Fibroblast of lung (primary cell): Measurements from ENCODE around the gene AKR1C3. TPM values are rescaled to one million over a fixed set of nuclear protein-coding genes. Genes with fewer than 3 reads are reported as not detected.
"Not testable (repeated sequence)": the region's sequence is repeated elsewhere in the genome, so short reads cannot be mapped to it uniquely, and the experiment has no call there.

Experiments used
- DNase-seq, 2 donors: peaks; one replicate each; pipeline versions ENCODE4 v3.0.0 to v3.0.0-alpha.2; 2010; ENCODE audit warnings: low read depth in 2 of 2
- H2AFZ ChIP-seq: 2 replicates; pipeline ENCODE4 v1.5.1; 2012; ENCODE audit warnings: low read length, control low read depth, inconsistent platforms
- H3K27ac ChIP-seq: 2 replicates; pipeline ENCODE4 v1.5.1; 2011; ENCODE audit warnings: low read length, control low read depth; ENCODE audit not compliant: insufficient read depth
- H3K27me3 ChIP-seq: 2 replicates; pipeline ENCODE4 v1.5.1; 2011; ENCODE audit warnings: mild to moderate bottlenecking, low read length; ENCODE audit not compliant: control insufficient read depth, insufficient read depth
- H3K36me3 ChIP-seq: 2 replicates; pipeline ENCODE4 v1.5.1; 2011; ENCODE audit warnings: low read length; ENCODE audit not compliant: control insufficient read depth, insufficient read depth
- H3K4me1 ChIP-seq: 2 replicates; pipeline ENCODE4 v1.5.1; 2011; ENCODE audit warnings: low read length; ENCODE audit not compliant: control insufficient read depth, insufficient read depth; ENCODE audit errors: extremely low read depth
- H3K4me2 ChIP-seq: 2 replicates; pipeline ENCODE4 v1.5.1; 2011; ENCODE audit warnings: low read length, control low read depth; ENCODE audit not compliant: insufficient read depth; ENCODE audit errors: extremely low read depth
- H3K4me3 ChIP-seq, 4 experiments: fragments of 200-600 bp in 1 of 4; sonication (generic) in 1 of 4; replicated peaks in 1 of 4; 2 replicates each; pipeline ENCODE4 v1.5.1; 2011 to 2016; ENCODE audit warnings: low read length in 4 of 4, low read depth in 3 of 4, mild to moderate bottlenecking in 3 of 4, control low read depth in 2 of 4, inconsistent platforms in 1 of 4, mixed read lengths in 1 of 4; ENCODE audit not compliant: insufficient read depth in 1 of 4; ENCODE audit errors: control extremely low read depth in 1 of 4
- H3K79me2 ChIP-seq: 2 replicates; pipeline ENCODE4 v1.5.1; 2012; ENCODE audit warnings: mild to moderate bottlenecking, low read length, inconsistent platforms; ENCODE audit not compliant: control insufficient read depth, insufficient read depth
- H3K9ac ChIP-seq: 2 replicates; pipeline ENCODE4 v1.5.1; 2011; ENCODE audit warnings: mild to moderate bottlenecking, low read length, control low read depth; ENCODE audit not compliant: insufficient read depth
- H3K9me3 ChIP-seq: 2 replicates; pipeline ENCODE4 v1.5.1; 2012; ENCODE audit warnings: low read depth, low read length; ENCODE audit not compliant: control insufficient read depth, insufficient read depth
- H4K20me1 ChIP-seq: 2 replicates; pipeline ENCODE4 v1.5.1; 2011; ENCODE audit warnings: low read length; ENCODE audit not compliant: control insufficient read depth, insufficient read depth; ENCODE audit errors: extremely low read depth
- CTCF ChIP-seq, 2 donors: IDR thresholded peaks in 1 of 2; conservative IDR thresholded peaks in 1 of 2; 1 replicate in 1 of 2; 2 replicates in 1 of 2; pipeline ENCODE4 v1.5.1; 2011 to 2012; ENCODE audit warnings: low read length in 2 of 2, control low read depth in 1 of 2, inconsistent platforms in 1 of 2, low read depth in 1 of 2, mild to moderate bottlenecking in 1 of 2
- EZH2 ChIP-seq: IDR thresholded peaks from 2 replicates; pipeline ENCODE4 v1.5.1; 2012; ENCODE audit warnings: low read length, control low read depth, mild to moderate bottlenecking; ENCODE audit errors: missing control alignments
- polyA plus RNA-seq, 2 donors: library from polyadenylated mRNA; depleted of rRNA in 1 of 2; stranded (reverse) in 1 of 2; unstranded in 1 of 2; fragments of >200 nt; gene quantifications; 2 replicates each; pipeline ENCODE4 v1.2.1, GENCODE V29; 2011 to 2012; ENCODE audit warnings: missing spikeins in 1 of 2
- total RNA-seq: library from RNA; depleted of rRNA; stranded (reverse); fragments of >200 nt; gene quantifications from 2 replicates; pipeline ENCODE4 v1.2.1, GENCODE V29; 2014

Gene AKR1C3
- total and polyA plus RNA-seq, 2 donors (not counting 1 experiment from before 2014, with no cell fraction given): 36.3 to 44.3 TPM

GRCh38 chr10:5108658-5109416, 14.6 kb downstream of the AKR1C3 start:
- Histone ChIP-seq H3K79me2 (no peaks in the 10 kb centered on the region), H3K9ac (no peak overlapping the region), H3K4me1 (no peaks in the 10 kb centered on the region), H3K27ac (no peak overlapping the region), H3K27me3 (no peaks in the 10 kb centered on the region), H3K4me3 (no peak overlapping the region), H4K20me1 (no peaks in the 10 kb centered on the region), H2AFZ (no peak overlapping the region), H3K4me2 (no peak overlapping the region), H3K9me3 (no peaks in the 10 kb centered on the region), H3K36me3 (no peaks in the 10 kb centered on the region)
- DNase-seq: no peak
- TF ChIP-seq EZH2: no peak
- no peak for TF ChIP-seq CTCF (conservative IDR thresholded peaks at IDR 0.05 in 1 of 2, IDR thresholded peaks at IDR 0.05 in 1 of 2; ENCODE audit: low read depth in 1 of 2, low read length in 2 of 2)

- not testable (repeated sequence) for H3K27ac ChIP-seq, H2AFZ ChIP-seq, H3K79me2 ChIP-seq, H3K4me3 ChIP-seq, H3K36me3 ChIP-seq, H3K9me3 ChIP-seq, H4K20me1 ChIP-seq, DNase-seq, H3K9ac ChIP-seq, H3K4me2 ChIP-seq, H3K27me3 ChIP-seq, H3K4me1 ChIP-seq
These were observed 15.6 kb downstream of the AKR1C3 start for GRCh38 chr10:5109861-5110260.

GRCh38 chr10:5116621-5117020, 22.4 kb downstream of the AKR1C3 start:
- DNase-seq: no peak
- no peak overlapping the region for H3K27ac ChIP-seq
- H2AFZ ChIP-seq: no peak overlapping the region
- no peaks in the 10 kb centered on the region for H3K9me3 ChIP-seq
- no peak overlapping the region for H3K4me3 ChIP-seq
- no peaks in the 10 kb centered on the region for H3K27me3 ChIP-seq
- no peak overlapping the region for H3K4me2 ChIP-seq
- no peak overlapping the region for H3K9ac ChIP-seq
- TF ChIP-seq EZH2 (no peak), CTCF (conservative IDR thresholded peaks at IDR 0.05 in 1 of 2, IDR thresholded peaks at IDR 0.05 in 1 of 2; ENCODE audit: low read depth in 1 of 2, low read length in 2 of 2) (no peak)
- no peaks in the 10 kb centered on the region for H3K79me2 ChIP-seq
- no peaks in the 10 kb centered on the region for H4K20me1 ChIP-seq
- no peaks in the 10 kb centered on the region for H3K4me1 ChIP-seq
- no peaks in the 10 kb centered on the region for H3K36me3 ChIP-seq
